GM12872 (cell line): ENCODE results near the gene WDR77.

Experiments used
- TF ChIP-seq, protein P1 (sequence below): IDR thresholded peaks from 3 replicates; pipeline ENCODE4 v1.5.1; 2011; ENCODE audit warnings: low read depth, mild to moderate bottlenecking, low read length, moderate library complexity; ENCODE audit not compliant: insufficient read depth

The WDR77 gene

GRCh38 chr1:111476761-111477309 lies 27.8 kb upstream of the WDR77 start:
- TF ChIP-seq, protein P1, sequence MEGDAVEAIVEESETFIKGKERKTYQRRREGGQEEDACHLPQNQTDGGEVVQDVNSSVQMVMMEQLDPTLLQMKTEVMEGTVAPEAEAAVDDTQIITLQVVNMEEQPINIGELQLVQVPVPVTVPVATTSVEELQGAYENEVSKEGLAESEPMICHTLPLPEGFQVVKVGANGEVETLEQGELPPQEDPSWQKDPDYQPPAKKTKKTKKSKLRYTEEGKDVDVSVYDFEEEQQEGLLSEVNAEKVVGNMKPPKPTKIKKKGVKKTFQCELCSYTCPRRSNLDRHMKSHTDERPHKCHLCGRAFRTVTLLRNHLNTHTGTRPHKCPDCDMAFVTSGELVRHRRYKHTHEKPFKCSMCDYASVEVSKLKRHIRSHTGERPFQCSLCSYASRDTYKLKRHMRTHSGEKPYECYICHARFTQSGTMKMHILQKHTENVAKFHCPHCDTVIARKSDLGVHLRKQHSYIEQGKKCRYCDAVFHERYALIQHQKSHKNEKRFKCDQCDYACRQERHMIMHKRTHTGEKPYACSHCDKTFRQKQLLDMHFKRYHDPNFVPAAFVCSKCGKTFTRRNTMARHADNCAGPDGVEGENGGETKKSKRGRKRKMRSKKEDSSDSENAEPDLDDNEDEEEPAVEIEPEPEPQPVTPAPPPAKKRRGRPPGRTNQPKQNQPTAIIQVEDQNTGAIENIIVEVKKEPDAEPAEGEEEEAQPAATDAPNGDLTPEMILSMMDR = no peak

GRCh38 chr1:111476214-111476613 lies 27.2 kb upstream of the WDR77 start:
- TF ChIP-seq, protein P1 = no peak

DNA sequence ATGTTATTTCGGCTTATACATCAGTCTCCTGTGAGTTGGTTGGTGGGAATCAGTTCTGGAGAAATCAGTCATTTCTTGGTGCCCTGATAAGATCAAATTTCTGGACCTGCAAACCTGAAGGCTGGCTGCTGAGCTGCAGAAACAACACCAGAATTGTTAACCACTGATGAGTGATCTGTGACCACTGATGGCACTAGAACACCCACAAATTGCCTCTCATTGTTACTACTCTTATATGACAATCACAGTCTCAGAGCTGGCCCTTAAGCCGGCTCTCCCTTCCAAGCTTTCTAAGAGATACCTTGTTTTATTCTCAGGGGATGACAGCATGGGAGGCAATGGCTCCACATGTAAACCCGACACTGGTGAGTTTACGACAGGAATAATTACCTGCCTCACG lies 26.6 kb upstream of the WDR77 start:
- TF ChIP-seq, protein P1 = no peak

- TF ChIP-seq, protein P1 = no peak
Measured at GRCh38 chr1:111474521-111474920, 25.5 kb upstream of the WDR77 start.

- TF ChIP-seq, protein P1 = no peak
Measured at GRCh38 chr1:111474106-111474505, 25.1 kb upstream of the WDR77 start.

GRCh38 chr1:111471538-111471937 lies 22.5 kb upstream of the WDR77 start:
- TF ChIP-seq, protein P1 = no peak

DNA sequence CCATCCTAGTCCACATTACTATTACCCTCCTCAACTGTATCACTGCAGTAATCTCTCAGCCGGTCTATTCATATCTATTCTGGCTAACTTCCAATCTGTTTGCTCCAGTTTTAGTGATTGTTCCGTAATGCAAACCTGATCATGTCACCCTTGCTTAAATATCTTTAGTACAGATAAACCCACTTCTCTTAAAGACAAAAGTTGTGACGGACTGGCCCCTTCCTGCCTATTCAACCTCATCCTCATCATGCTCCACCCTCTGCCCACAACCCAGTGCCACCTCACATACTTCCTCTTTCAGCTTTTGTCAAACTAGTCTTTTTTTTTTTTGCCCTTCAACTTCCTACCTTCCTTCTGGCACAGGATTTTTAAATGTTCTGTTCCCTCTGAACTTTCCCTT lies 22.0 kb upstream of the WDR77 start:
- TF ChIP-seq, protein P1 = no peak
